HG02798 (cell line): ENCODE measurements around the gene SRSF5.
"Not testable (repeated sequence)": the region's sequence is repeated elsewhere in the genome, so short reads cannot be mapped to it uniquely, and the experiment has no call there.

ENCODE experiments used
- ATAC-seq: cut with Tn5 transposase; IDR thresholded peaks from one replicate; pipeline ENCODE4 v1.9.1; 2021; ENCODE audit warnings: mild to moderate bottlenecking; ENCODE audit not compliant: unreplicated experiment, poor library complexity

SRSF5 gene

DNA sequence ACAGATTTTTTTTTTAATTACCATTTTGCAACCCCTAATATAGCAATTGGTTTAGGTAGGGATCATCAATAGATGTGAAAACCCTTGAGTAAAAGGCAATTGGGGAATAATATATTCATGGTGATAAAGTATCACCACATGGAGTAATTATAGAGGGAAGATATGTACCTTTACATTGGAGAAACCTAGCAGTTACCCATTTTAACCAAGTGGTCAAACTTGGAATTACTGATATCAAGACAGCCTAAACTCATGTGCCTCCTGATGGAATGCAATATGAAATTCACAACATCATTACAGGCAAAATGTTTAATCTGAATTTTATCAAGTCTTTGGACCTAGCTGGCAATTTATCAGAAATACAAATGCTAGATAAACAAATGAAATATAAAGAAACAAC, 36.8 kb downstream of the SRSF5 start:
- ATAC-seq = no peak

DNA sequence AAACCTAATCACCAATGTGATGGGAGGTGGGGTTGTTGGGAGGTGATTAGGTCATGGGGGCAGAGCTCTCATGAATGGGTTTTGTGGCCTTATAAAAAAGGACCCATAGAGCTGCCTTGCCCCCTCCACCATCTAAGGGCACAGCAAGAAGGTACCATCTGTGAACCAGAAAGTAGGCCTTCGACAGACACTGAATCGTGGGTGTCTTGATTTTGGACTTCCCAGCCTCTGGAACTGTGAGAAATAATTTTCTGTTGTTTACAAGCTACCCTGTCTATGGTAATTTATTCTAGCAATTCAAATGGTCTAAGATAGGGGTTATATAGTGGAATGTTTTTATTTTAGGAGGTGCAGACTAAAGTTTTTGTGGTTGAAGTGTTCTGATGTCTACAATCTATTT, 38.0 kb downstream of the SRSF5 start:
- no peak for ATAC-seq

DNA sequence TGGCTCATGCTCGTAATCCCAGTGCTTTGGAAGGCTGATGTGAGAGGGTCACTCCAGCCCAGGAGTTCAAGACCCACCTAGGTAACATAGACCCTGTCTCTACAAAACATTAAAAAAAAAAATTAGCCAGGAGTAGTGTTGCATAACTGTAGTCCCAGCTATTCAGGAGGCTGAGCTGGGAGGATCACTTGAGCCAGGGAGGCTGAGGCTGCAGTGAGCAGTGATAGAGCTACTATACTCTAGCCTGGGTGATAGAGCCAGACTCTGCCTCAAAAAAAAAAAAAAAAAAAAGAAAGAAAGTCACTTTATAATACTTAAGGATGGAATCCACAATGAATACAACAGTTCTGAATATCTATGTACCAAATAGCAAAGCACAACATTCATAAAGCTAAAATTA, 40.2 kb downstream of the SRSF5 start:
- ATAC-seq = no peak

DNA sequence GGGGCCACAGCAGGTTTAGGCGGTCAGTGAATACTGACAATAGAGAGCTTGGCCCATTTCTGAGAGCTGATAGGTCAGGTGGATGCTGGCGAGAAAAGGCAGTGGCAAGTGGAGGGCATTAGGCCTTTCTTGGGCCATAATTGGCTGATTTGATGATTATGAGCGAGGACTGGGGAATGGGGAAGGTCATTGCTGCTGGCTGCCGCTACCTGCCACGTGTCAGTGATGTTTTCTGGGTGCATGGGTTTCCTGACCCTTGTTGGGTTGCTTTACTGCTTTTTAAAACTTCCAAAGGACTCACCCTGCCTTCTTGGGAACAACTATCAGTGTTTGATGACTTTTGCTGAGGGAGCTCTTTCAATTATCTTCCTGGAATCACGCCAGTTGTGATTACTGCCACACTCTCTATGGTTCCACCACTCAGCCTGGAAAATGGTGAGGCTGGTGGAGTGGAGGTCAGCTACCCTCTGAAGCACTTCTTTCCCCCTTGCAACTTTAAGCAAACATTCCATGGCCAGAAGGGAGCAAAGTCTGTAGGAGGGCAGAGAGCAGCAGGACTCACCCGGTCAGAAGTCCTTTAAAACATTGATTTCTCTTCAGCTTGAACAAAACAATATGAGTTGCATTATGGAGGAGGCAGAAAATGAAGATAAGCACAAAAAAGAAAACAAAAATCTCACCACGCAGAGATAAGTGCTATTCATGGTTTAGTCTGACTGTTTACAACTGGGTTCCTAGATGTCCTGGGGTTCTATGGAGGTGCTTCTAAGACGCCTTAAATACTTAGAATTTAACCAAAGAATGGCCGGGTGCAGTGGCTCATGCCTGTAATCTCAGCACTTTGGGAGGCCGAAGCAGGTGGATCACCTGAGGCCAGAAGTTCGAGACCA, 42.2 kb downstream of the SRSF5 start:
- no peak for ATAC-seq

DNA sequence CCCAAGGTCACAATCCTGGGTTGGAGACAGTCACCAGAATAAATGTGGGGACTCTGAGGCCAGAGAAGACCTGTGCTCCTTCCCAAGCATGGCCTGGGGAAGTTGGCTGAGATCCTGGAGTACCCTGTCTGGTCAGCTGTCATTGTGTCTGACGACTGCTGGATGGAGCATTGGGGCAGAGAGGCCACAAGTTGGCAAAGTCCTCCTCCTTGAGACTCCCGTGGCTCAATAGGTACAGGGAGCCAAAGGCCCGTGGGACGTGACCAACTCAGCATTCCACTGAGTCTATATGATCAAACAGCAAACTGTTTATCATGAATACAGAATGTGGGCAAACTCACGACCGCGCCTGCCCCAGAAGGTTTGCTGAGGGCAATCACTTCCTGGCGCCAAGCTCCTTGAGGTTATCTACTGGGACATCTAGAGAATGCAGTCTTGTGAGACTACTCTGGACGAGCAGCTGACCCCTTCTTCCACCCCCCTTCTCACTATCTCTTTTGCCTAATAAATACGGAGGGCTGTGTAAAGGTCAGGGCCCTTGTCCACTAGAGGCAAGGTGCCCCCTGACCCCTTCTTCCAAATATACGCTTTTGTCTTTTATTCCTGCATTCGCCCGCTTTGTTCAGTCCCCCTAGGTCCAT, 44.4 kb downstream of the SRSF5 start:
- no peak for ATAC-seq

DNA sequence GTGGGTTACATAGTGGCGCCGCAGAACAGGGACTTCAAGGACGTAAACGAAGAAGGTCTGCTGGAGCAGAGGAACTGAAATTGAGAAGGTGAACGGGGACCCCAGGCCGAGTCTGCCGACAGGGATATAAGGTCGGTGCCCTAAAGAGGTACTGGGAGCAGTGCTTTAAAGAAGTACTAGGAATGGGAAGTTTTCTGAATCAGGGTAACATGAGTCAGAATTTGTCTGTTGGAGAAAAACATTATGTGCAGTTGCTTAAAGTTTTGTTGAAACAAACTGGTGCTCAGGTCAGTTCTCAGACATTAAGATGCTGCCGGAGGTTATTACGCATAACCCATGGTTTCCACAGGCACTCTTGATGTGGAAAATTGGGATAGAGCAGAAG, 44.9 kb downstream of the SRSF5 start:
- no peak for ATAC-seq

DNA sequence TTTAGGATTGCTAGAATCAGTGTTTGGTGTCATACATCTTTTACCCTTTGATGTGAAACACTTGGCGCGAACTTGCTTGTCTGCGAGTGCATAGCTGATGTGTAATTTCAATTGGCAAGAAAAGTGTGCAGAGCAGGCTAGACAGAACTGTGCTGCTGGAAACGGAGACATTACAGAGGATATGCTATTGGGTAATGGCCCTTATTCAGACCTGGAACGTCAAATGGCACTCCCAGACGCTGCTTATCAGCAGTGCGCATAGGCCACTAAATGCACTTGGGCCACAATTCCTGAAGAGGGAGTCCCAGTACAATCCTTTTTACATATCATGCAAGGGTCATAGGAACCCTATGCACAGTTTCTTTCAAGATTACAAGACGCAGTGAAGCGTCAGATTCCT, 45.8 kb downstream of the SRSF5 start:
- no peak for ATAC-seq

DNA sequence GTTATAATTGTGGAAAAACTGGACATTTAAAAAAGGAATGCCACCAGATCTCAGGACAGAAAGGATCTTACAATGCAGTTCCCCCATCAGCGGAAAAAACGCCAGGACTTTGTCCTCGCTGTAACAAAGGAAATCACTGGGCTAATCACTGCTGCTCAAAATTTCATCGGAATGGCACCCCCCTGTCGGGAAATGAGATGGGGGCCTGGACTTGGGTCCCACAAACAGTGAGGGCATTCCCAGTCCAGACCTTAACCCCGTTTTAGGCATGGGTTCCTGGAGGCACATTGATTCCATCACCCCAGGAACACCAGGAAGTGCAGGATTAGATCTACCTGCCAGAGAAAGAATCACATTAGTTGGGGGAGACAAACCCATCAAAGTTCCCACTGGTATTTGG, 46.4 kb downstream of the SRSF5 start:
- not testable (repeated sequence) for ATAC-seq

DNA sequence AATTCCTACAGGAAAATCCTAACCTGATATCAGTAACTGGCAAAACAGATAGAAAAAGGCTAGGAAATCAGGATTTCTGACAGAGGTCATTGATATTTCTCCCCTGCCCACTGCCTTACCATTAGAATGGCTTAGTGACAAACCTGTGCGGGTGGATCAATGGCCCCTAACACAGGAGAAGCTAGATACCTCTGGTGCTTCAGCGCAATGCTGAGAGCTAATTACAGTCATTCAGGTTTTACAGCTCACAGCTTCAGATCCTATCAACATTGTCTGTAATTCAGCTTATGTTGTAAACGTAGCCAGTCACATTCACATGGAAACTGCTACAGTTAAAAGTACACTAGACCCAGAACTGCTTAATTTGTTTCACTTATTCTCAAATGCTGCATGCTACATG, 47.5 kb downstream of the SRSF5 start:
- ATAC-seq = no peak

DNA sequence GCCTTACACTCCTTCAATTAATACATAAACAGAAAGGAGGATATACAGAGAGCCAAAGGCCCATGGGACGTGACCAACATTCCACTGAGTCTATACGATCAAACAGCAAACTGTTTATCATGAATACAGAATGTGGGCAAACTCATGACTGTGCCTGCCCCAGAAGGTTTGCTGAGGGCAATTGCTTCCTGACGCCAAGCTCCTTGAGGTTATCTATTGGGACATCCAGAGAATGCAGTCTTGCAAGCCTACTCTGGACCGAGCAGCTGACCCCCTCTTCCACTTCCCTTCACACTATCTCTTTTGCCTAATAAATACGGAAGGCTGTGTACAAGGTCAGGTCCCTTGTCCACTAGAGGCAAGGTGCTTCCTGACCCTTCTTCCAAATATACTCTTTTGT, 48.6 kb downstream of the SRSF5 start:
- ATAC-seq = no peak

DNA sequence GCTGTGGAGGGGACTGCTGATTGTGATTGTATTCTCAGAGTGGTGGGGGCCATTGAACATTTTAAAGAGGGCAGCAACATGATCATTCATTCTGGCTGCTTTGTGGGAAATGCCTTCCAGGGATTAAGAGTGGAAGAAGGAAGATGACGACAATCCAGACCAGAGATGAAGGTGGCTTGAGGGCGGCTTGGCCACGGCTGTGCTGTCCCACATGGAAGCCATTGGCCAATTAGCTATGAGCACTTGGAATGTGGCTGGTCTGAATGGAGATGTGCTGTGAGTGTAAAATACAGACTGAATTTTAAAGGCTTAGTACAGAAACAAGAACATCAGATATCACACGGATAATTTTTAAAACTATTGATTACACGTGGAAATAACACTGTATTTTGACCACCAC, 49.3 kb downstream of the SRSF5 start:
- ATAC-seq = no peak

DNA sequence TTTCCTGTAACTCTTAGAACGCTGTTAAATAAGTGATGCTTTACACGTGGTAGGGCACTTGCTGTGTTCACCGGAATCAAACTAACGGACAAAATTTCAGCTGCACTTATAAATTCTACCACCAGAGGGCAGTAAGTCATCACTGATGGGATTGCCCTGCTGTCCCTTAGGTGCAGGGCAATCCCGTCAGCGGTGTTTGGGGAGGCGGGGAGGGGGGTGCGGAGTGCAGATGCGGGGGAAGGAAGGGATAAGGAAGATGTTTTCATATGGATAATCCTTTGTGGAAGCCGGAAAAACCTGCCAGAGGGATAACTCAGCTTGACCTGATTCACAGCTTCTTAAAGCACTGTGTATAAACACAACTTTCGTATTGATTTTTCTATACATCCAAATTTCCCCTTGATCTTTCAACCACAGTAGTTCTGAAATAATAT, 51.8 kb downstream of the SRSF5 start:
- ATAC-seq = peak; percentile 48

DNA sequence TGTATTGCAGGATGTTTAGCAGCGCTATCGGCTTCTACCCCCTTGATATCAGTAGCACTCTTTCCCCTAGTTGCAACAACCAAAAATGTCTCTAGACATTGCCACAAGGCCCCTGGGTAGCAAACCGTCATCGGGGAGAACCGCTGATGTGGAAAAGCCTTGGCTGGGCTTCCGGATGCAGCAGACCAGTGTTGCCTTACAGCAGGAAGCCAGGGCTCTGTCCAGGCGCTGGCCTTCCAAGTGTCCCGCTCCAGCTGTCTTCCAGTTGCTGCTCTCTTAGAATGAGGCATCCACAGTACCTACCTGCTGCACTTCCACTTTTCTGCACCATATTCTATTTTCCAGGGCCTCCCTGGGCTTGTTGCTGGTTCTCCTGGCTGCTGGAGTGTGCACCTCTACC, 52.7 kb downstream of the SRSF5 start:
- ATAC-seq = no peak

DNA sequence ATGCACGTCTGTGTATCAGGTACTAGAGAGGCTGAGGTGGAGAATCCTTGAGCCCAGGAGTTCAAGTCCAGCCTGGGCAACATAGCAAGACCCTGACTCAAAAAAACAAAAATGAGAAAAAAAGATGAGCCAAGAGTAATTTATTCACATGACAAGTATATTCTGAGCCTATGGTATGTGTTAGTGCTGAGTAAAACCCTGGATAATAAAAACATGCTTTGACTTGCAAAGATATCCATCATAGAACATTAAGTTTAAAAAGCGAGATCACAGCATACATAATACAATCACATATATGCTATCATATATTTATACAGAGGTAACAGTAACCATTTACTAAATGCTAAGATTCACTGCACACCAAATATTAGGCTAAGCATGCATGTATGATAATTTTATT, 54.0 kb downstream of the SRSF5 start:
- no peak for ATAC-seq
